K562 (cell line): ENCODE results near the gene TRAF7. TPM values are rescaled to one million over a fixed set of nuclear protein-coding genes. Genes with fewer than 3 reads are reported as not detected.
A peak's percentile ranks its signal among the peaks of the same experiment; 100 is the strongest.

Experiments
- ATAC-seq: fragments of 200-7000 bp; cut with Tn5 transposase; 3 replicates; pipeline ENCODE4 v1.9.1; 2020; ENCODE audit warnings: moderate library complexity
- BruUV-seq: library from RNA; stranded (reverse); fragments of 400-500 nt; replicated peaks from 2 replicates; lab custom pipeline; 2021; lab: Mats Ljungman, UMichigan
- CTCF ChIA-PET: fragments of 300-600 bp; formaldehyde crosslinking; extraction: SDS; loops from one replicate; lab custom pipeline; 2021; ENCODE audit warnings: low intra/inter-chr PET ratio; lab: Yijun Ruan, JAX
- POLR2A ChIA-PET: fragments of 300-600, 350-650 bp; sonication (Branson Sonifier 250); formaldehyde crosslinking; extraction: SDS; loops from one replicate; lab custom pipeline; 2021; ENCODE audit warnings: antibody characterized with exemption, inconsistent platforms; lab: Yijun Ruan, JAX
- DNase-seq, 4 experiments: peaks; one replicate each; pipeline versions ENCODE4 v3.0.0 to v3.0.0-alpha.2; 2011 to 2018; ENCODE audit warnings: low spot score in 3 of 4, mixed read lengths in 3 of 4; ENCODE audit errors: extremely low read depth in 1 of 4
- FAIRE-seq: peaks from 2 replicates; lab custom pipeline; 2011; peaks lifted over from hg19 to GRCh38; lab: Jason Lieb, UNC
- H2AFZ ChIP-seq: 2 replicates; pipeline ENCODE4 v1.6.0; 2011; ENCODE audit warnings: low read depth, low read length, control low read depth, inconsistent platforms
- H3K27ac ChIP-seq: fragments of 200-600 bp; 3 replicates; pipeline ENCODE4 v1.8.0; 2011; ENCODE audit warnings: low read depth, mild to moderate bottlenecking, control low read depth, inconsistent platforms, low read length, moderate library complexity, mixed read lengths; ENCODE audit errors: extremely low read depth
- H3K27me3 ChIP-seq, 2 experiments: fragments of 300-600 bp in 1 of 2; 2 replicates in 1 of 2; 3 replicates in 1 of 2; pipeline versions ENCODE4 v1.6.0 to v1.8.0; 2011; ENCODE audit warnings: inconsistent platforms in 2 of 2, low read length in 2 of 2, mild to moderate bottlenecking in 1 of 2, mixed read lengths in 1 of 2, moderate library complexity in 1 of 2; ENCODE audit not compliant: control insufficient read depth in 2 of 2, insufficient read depth in 2 of 2
- H3K36me3 ChIP-seq: fragments of 300-600 bp; 3 replicates; pipeline ENCODE4 v1.8.0; 2011; ENCODE audit warnings: mild to moderate bottlenecking, low read length, inconsistent platforms; ENCODE audit not compliant: control insufficient read depth, insufficient read depth
- H3K4me1 ChIP-seq, 2 experiments: fragments of 200-600 bp in 1 of 2; replicated peaks in 1 of 2; 2 replicates in 1 of 2; 3 replicates in 1 of 2; pipeline versions ENCODE4 v1.5.1 to v1.8.0; 2011; ENCODE audit warnings: inconsistent platforms in 2 of 2, low read length in 2 of 2, mild to moderate bottlenecking in 1 of 2, mixed read lengths in 1 of 2, moderate library complexity in 1 of 2; ENCODE audit not compliant: control insufficient read depth in 2 of 2, insufficient read depth in 2 of 2
- H3K4me2 ChIP-seq: 2 replicates; pipeline ENCODE4 v1.6.1; 2011; ENCODE audit warnings: low read length, control low read depth, inconsistent platforms, mixed read lengths; ENCODE audit not compliant: insufficient read depth
- H3K4me3 ChIP-seq: fragments of 200-600 bp; sonication (generic), shearing (Covaris generic); 2 replicates; pipeline ENCODE4 v1.5.1; 2016; ENCODE audit warnings: control low read depth, inconsistent platforms
- H3K79me2 ChIP-seq: fragments of 200-600 bp; 3 replicates; pipeline ENCODE4 v1.8.0; 2011; ENCODE audit warnings: low read length, inconsistent platforms; ENCODE audit not compliant: control insufficient read depth, insufficient read depth
- H3K9ac ChIP-seq, 2 experiments: 2 replicates each; pipeline versions ENCODE4 v1.6.0 to v1.6.1; 2011; ENCODE audit warnings: low read depth in 2 of 2, low read length in 2 of 2, control low read depth in 1 of 2, inconsistent platforms in 1 of 2, mild to moderate bottlenecking in 1 of 2, mixed read lengths in 1 of 2; ENCODE audit not compliant: insufficient read depth in 1 of 2
- H3K9me1 ChIP-seq: one replicate; pipeline ENCODE4 v1.6.0; 2011; ENCODE audit warnings: inconsistent platforms, mild to moderate bottlenecking, low read length, moderate library complexity; ENCODE audit not compliant: control insufficient read depth, insufficient read depth
- H3K9me3 ChIP-seq: replicated peaks from 2 replicates; pipeline ENCODE4 v1.5.1; 2011; ENCODE audit warnings: low read depth, low read length, inconsistent platforms; ENCODE audit not compliant: control insufficient read depth, insufficient read depth
- H4K20me1 ChIP-seq: replicated peaks from 2 replicates; pipeline ENCODE4 v1.6.1; 2011; ENCODE audit warnings: low read length, inconsistent platforms, mixed read lengths; ENCODE audit not compliant: control insufficient read depth, insufficient read depth
- BACH1 ChIP-seq: fragments of 200-800 bp; sonication (Bioruptor generic); IDR thresholded peaks from 2 replicates; pipeline ENCODE4 v1.6.1; 2016; ENCODE audit warnings: missing genetic modification characterization, missing compliant biosample characterization
- CCAR2 ChIP-seq: fragments of 200-400 bp; formaldehyde crosslinking; IDR thresholded peaks from 2 replicates; pipeline ENCODE4 v1.6.1; 2017; ENCODE audit warnings: mild to moderate bottlenecking, low read depth, low read length
- CXXC5 ChIP-seq: fragments of 250-450 bp; sonication (Bioruptor Pico); IDR thresholded peaks from 2 replicates; pipeline ENCODE4 v1.8.0; 2022; ENCODE audit warnings: inconsistent platforms, mild to moderate bottlenecking, moderate library complexity
- EP400 ChIP-seq: fragments of 450-650 bp; IDR thresholded peaks from 2 replicates; pipeline ENCODE4 v1.6.1; 2017; ENCODE audit warnings: antibody characterized with exemption, mild to moderate bottlenecking, moderate library complexity
- FOSL1 ChIP-seq: fragments of 200-800 bp; sonication (Bioruptor generic); conservative IDR thresholded peaks from 2 replicates; pipeline ENCODE4 v1.6.1; 2016; ENCODE audit warnings: missing genetic modification characterization, missing compliant biosample characterization
- KDM2B ChIP-seq: fragments of 250-450 bp; sonication (Bioruptor Pico); IDR thresholded peaks from 2 replicates; pipeline ENCODE4 v1.8.0; 2021; ENCODE audit warnings: mild to moderate bottlenecking, moderate library complexity
- MCM2 ChIP-seq: fragments of 450-650 bp; IDR thresholded peaks from 2 replicates; pipeline ENCODE4 v1.6.1; 2017; ENCODE audit warnings: low read depth, mild to moderate bottlenecking
- MCM5 ChIP-seq: fragments of 450-650 bp; IDR thresholded peaks from 2 replicates; pipeline ENCODE4 v1.6.1; 2016; ENCODE audit warnings: low read depth
- MTA1 ChIP-seq: fragments of 450-650 bp; IDR thresholded peaks from 2 replicates; pipeline ENCODE4 v1.6.1; 2017; ENCODE audit warnings: borderline replicate concordance
- NCOA2 ChIP-seq, 2 experiments: fragments of 450-650 bp; IDR thresholded peaks; 2 replicates each; pipeline ENCODE4 v1.6.1; 2018; ENCODE audit warnings: mild to moderate bottlenecking in 2 of 2, moderate library complexity in 1 of 2; ENCODE audit not compliant: partially characterized antibody in 2 of 2
- NFATC3 ChIP-seq: fragments of 450-650 bp; IDR thresholded peaks from 2 replicates; pipeline ENCODE4 v1.6.1; 2017; ENCODE audit warnings: mild to moderate bottlenecking
- NFE2L1 ChIP-seq: fragments of 450-650 bp; IDR thresholded peaks from 2 replicates; pipeline ENCODE4 v1.6.1; 2016; ENCODE audit warnings: missing genetic modification characterization, low read depth, mild to moderate bottlenecking, missing compliant biosample characterization, moderate library complexity, borderline replicate concordance
- NFIC ChIP-seq: fragments of 450-650 bp; IDR thresholded peaks from 2 replicates; pipeline ENCODE4 v1.6.1; 2017; ENCODE audit warnings: mild to moderate bottlenecking, inconsistent platforms
- RCOR1 ChIP-seq, 2 experiments: IDR thresholded peaks; 2 replicates each; pipeline ENCODE4 v1.6.1; 2012; ENCODE audit warnings: low read depth in 2 of 2, low read length in 2 of 2, borderline replicate concordance in 1 of 2, improper control_type of control experiment in 1 of 2
- SIN3A ChIP-seq, 2 experiments: fragments of 150-350 bp in 1 of 2; IDR thresholded peaks; 2 replicates each; pipeline ENCODE4 v1.6.1; 2011 to 2016; ENCODE audit warnings: borderline replicate concordance in 2 of 2, low read depth in 2 of 2, low read length in 2 of 2, mild to moderate bottlenecking in 2 of 2, moderate library complexity in 2 of 2; ENCODE audit not compliant: control insufficient read depth in 1 of 2
- TAF15 ChIP-seq: fragments of 200-400 bp; formaldehyde crosslinking; IDR thresholded peaks from 2 replicates; pipeline ENCODE4 v1.6.1; 2017; ENCODE audit warnings: mild to moderate bottlenecking, low read depth, low read length, moderate library complexity
- ZC3H4 ChIP-seq: sonication (generic); formaldehyde crosslinking; IDR thresholded peaks from 2 replicates; pipeline ENCODE4 v1.9.0; 2021; ENCODE audit warnings: missing genetic modification reagents, borderline replicate concordance
- ZNF146 ChIP-seq: IDR thresholded peaks from one replicate; pipeline ENCODE4 v1.6.1; 2018; ENCODE audit warnings: missing compliant biosample characterization; ENCODE audit not compliant: unreplicated experiment
- WGBS: fragments of 100-300 bp; shearing (Covaris generic); methylation state at CpG from one replicate; pipeline ENCODE4 v1.1.6; 2016; ENCODE audit warnings: low coverage, mixed read lengths; ENCODE audit not compliant: insufficient coverage; ENCODE audit errors: missing lambda C conversion rate; 5-methylcytosine and 5-hydroxymethylcytosine counted together
- in situ Hi-C: fragments of 300-500 bp; cut with MboI; formaldehyde crosslinking; loops from 4 replicates; pipeline ENCODE4 v1.15.0; 2018; ENCODE audit warnings: inconsistent platforms, mixed read lengths
- intact Hi-C: fragments of 100-400 bp; cut with micrococcal nuclease; formaldehyde crosslinking; loops from 2 replicates; pipeline ENCODE4 v1.14.2; 2022
- polyA plus RNA-seq, 8 experiments: library from polyadenylated mRNA; depleted of rRNA in 4 of 8; stranded (reverse) in 5 of 8; unstranded in 3 of 8; fragments of >200 nt; fragmentation: Nextera tagmentation in 2 of 8; fragmentation: Illumina TruSeq in 1 of 8; extraction: Ambion mirVana in 2 of 8; extraction: Trizol in 1 of 8; gene quantifications; 2 replicates each; pipeline versions ENCODE4 v1.2.1 to v1.2.3, GENCODE V29; 2011 to 2014; ENCODE audit warnings: inconsistent platforms in 1 of 8, missing spikeins in 1 of 8
- total RNA-seq, 7 experiments: library from RNA; depleted of rRNA in 6 of 7; stranded (reverse); fragments of >200 nt in 6 of 7; fragmentation: Illumina TruSeq in 2 of 7; extraction: Trizol in 2 of 7; gene quantifications; 2 replicates each; pipeline versions ENCODE4 v1.2.1 to v1.2.3, GENCODE V29; 2011 to 2021; ENCODE audit warnings: low replicate concordance in 1 of 7
- TF ChIP-seq, protein P1 (sequence below): sonication (generic); formaldehyde crosslinking; IDR thresholded peaks from 2 replicates; pipeline ENCODE4 v1.8.0; 2022; ENCODE audit warnings: mild to moderate bottlenecking, missing genetic modification reagents, borderline replicate concordance

The TRAF7 gene
- total and polyA plus RNA-seq, 9 of the 15 experiments (the other 6 are each of a cell fraction or from before 2014, with no cell fraction given): 1.1 to 113 (median 41.6) TPM

DNA sequence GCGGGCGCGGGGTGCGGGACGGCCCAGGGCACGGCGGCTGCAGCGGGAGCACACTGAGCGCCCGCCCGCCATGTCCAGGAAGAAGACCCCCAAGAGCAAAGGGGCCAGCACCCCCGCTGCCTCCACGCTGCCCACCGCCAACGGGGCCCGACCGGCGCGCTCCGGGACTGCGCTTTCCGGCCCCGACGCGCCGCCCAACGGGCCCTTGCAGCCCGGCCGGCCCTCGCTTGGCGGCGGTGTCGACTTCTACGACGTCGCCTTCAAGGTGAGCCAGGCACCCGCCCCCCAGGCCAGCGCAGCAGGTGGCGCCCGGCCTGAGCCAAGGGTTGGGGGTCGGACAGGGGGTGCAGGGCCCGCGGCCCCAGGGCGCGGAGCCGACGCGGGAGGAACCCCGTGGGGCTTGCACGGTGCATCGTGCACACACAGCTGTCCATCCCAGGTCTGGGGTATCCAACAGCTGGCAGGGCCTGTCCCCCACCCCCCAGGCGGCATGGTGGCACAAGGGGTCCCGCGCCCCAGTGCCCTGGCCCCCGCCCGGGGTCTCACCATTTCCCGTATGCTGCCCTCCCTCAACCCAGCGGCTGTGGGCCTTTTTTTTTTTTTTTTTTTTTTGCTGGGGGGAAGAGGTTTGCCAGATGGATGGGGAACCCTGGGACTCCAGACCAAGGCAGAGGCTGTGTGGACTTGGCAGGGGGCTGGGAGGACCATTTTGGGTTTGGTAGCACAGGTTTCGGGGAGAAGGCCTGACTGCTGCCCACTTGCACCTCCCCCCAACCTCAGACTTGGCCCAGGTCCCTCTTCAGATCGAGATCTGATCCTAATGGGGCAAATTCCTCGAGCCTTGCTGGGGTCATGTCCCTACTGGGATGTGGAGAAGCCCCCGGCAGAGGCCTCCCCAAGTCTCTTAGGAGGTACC, 6.6 kb upstream of the TRAF7 start:
- Histone ChIP-seq H3K9me1 (peaks cover 21% of the 10 kb centered on the region), H3K27ac (peak overlapping the region; percentile 82; the same call in 1 of the 3 replicates), H3K4me1 (peaks cover 30 to 71% of the 10 kb centered on the region in 2 experiments), H3K9me3 (no peaks in the 10 kb centered on the region), H3K27me3 (no peaks in the 10 kb centered on the region), H3K4me3 (peak overlapping the region; percentile 48), H4K20me1 (peaks cover 41% of the 10 kb centered on the region), H3K36me3 (peaks cover 30% of the 10 kb centered on the region), H3K4me2 (peak overlapping the region; percentile 72), H2AFZ (peak overlapping the region; percentile 71), H3K79me2 (peaks cover 32% of the 10 kb centered on the region), H3K9ac (peak overlapping the region; percentile 34 to 91)
- ATAC-seq (peak; percentile 14), FAIRE-seq (no peak), DNase-seq (peak; percentile 50 to 65 (median 58))
- ChIA-PET POLR2A (interaction anchor here (1.1 to 2.1 kb wide), 2 partner anchors 9 to 95 kb away, joined by 3 to 7 read pairs; no protein-coding TSS in a partner anchor), CTCF (interaction anchor here (0.6 kb wide), 2 partner anchors 13 to 826 kb away, joined by 3 to 4 read pairs; no protein-coding TSS in a partner anchor)
- intact Hi-C loops: no loop called here
- in situ Hi-C loops: loop anchor here (10.0 kb wide), 1 partner anchor 64 kb away; no protein-coding TSS in a partner anchor
- TSS peak; percentile 68 for BruUV-seq
- 2% methylated on average over 43 of the region's 62 CpGs for WGBS
- no peak for TF ChIP-seq EP400
- TF ChIP-seq, protein P1, sequence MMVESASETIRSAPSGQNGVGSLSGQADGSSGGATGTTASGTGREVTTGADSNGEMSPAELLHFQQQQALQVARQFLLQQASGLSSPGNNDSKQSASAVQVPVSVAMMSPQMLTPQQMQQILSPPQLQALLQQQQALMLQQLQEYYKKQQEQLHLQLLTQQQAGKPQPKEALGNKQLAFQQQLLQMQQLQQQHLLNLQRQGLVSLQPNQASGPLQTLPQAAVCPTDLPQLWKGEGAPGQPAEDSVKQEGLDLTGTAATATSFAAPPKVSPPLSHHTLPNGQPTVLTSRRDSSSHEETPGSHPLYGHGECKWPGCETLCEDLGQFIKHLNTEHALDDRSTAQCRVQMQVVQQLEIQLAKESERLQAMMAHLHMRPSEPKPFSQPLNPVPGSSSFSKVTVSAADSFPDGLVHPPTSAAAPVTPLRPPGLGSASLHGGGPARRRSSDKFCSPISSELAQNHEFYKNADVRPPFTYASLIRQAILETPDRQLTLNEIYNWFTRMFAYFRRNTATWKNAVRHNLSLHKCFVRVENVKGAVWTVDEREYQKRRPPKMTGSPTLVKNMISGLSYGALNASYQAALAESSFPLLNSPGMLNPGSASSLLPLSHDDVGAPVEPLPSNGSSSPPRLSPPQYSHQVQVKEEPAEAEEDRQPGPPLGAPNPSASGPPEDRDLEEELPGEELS (CRISPR knock-in tag): 0 out of 2 replicates have a peak, but pooled peaks have one; percentile 46
- no peak for TF ChIP-seq NFATC3
- no peak; a peak in 1 of 4 replicates for TF ChIP-seq RCOR1 (IDR thresholded peaks at IDR 0.05; ENCODE audit: borderline replicate concordance in 1 of 2, low read depth in 2 of 2, low read length in 2 of 2)
- TF ChIP-seq MCM5: no peak
- no peak for TF ChIP-seq BACH1 (tag)
- TF ChIP-seq MCM2: no peak
- no peak for TF ChIP-seq NCOA2 (IDR thresholded peaks at IDR 0.05; ENCODE audit: partially characterized antibody in 2 of 2)
- peak; percentile 26 for TF ChIP-seq NFIC
- TF ChIP-seq NFE2L1 (tag): no peak
- TF ChIP-seq FOSL1 (tag): no peak
- TF ChIP-seq SIN3A (IDR thresholded peaks at IDR 0.05; ENCODE audit: borderline replicate concordance in 2 of 2, control insufficient read depth in 1 of 2, low read depth in 2 of 2, low read length in 2 of 2): peak in 1 of 2 experiments; percentile 37; a peak in 1 of 4 replicates
- TF ChIP-seq CCAR2: no peak
- TF ChIP-seq KDM2B (CRISPR knock-in tag): no peak
- no peak for TF ChIP-seq TAF15
- no peak for TF ChIP-seq ZC3H4 (CRISPR knock-in tag)
- peak; percentile 62 for TF ChIP-seq CXXC5
- TF ChIP-seq MTA1: no peak
- TF ChIP-seq ZNF146: no peak
